ENCODE results near the gene NKX6-2. TPM values are rescaled to one million over a fixed set of nuclear protein-coding genes. Genes with fewer than 3 reads are reported as not detected.

Gene NKX6-2
- total and polyA plus RNA-seq, 4 donors = 0.07 to 7.1 TPM; not detected in 2

DNA sequence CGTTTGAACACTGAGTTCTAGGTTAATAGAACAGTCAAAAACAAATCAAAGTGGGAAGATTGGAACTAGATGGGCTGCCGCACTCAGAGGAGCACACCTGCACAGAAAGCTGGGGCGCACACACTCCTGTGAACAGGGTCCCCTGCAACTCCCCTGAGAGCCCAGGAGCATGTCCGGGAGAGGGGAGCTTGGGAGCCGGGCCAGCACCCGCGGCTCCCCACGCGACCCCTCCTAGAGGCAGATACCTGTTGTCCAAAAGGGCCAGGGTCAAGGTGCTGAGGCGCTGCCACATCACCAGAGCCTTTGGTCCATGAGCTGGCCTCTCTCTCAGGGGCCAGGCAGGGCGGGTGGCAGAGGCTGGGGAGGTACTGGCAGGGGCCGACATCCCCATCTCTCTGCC lies 5.6 kb downstream of the NKX6-2 start:
- Histone ChIP-seq H3K36me3 (ENCODE audit: control insufficient read depth in 4 of 4, insufficient read depth in 3 of 4, low read depth in 1 of 4, low read length in 3 of 4) (peaks cover 6 to 24% (median 14%) of the 10 kb centered on the region in 4 donors), H3K27me3 (ENCODE audit: control insufficient read depth in 4 of 4, insufficient read depth in 4 of 4, low read length in 3 of 4) (peaks cover 0 to 16% (median 1%) of the 10 kb centered on the region in 4 donors), H3K27ac (ENCODE audit: low read depth in 1 of 2, low read length in 2 of 2) (no peak overlapping the region), H3K4me3 (ENCODE audit: low read depth in 1 of 3, low read length in 3 of 3) (no peak overlapping the region), H3K4me1 (ENCODE audit: control insufficient read depth in 4 of 4, insufficient read depth in 4 of 4, low read length in 3 of 4) (peaks cover 0 to 1% (median 0%) of the 10 kb centered on the region in 4 donors), H3K9ac (ENCODE audit: low read depth in 1 of 2, low read length in 2 of 2) (no peak overlapping the region), H3K9me3 (ENCODE audit: control insufficient read depth in 4 of 4, low read length in 3 of 4) (peaks cover 0 to 7% (median 3%) of the 10 kb centered on the region in 4 donors)
- DNase-seq (ENCODE audit: low spot score) = no peak
- TF ChIP-seq YY1 (IDR thresholded peaks at IDR 0.05) = no peak
- TF ChIP-seq GABPA (IDR thresholded peaks at IDR 0.05 in 1 of 2, conservative IDR thresholded peaks at IDR 0.05 in 1 of 2) = no peak
- TF ChIP-seq ATF3 (IDR thresholded peaks at IDR 0.05) = no peak
- TF ChIP-seq CTCF (IDR thresholded peaks at IDR 0.05; ENCODE audit: low read depth, low read length, missing input control) = no peak
- no peak for TF ChIP-seq HNF4G (IDR thresholded peaks at IDR 0.05)
- TF ChIP-seq JUND (IDR thresholded peaks at IDR 0.05) = no peak
- TF ChIP-seq, protein P1, sequence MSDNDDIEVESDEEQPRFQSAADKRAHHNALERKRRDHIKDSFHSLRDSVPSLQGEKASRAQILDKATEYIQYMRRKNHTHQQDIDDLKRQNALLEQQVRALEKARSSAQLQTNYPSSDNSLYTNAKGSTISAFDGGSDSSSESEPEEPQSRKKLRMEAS (IDR thresholded peaks at IDR 0.05) = no peak
- TF ChIP-seq RXRA (IDR thresholded peaks at IDR 0.05) = no peak
- no peak for TF ChIP-seq REST (IDR thresholded peaks at IDR 0.05)
- TF ChIP-seq FOXA2 (IDR thresholded peaks at IDR 0.05) = no peak
- no peak for TF ChIP-seq SP1 (IDR thresholded peaks at IDR 0.05)
- TF ChIP-seq, protein P2, sequence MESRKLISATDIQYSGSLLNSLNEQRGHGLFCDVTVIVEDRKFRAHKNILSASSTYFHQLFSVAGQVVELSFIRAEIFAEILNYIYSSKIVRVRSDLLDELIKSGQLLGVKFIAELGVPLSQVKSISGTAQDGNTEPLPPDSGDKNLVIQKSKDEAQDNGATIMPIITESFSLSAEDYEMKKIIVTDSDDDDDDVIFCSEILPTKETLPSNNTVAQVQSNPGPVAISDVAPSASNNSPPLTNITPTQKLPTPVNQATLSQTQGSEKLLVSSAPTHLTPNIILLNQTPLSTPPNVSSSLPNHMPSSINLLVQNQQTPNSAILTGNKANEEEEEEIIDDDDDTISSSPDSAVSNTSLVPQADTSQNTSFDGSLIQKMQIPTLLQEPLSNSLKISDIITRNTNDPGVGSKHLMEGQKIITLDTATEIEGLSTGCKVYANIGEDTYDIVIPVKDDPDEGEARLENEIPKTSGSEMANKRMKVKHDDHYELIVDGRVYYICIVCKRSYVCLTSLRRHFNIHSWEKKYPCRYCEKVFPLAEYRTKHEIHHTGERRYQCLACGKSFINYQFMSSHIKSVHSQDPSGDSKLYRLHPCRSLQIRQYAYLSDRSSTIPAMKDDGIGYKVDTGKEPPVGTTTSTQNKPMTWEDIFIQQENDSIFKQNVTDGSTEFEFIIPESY (IDR thresholded peaks at IDR 0.05) = no peak
- no peak for TF ChIP-seq TAF1 (conservative IDR thresholded peaks at IDR 0.05)
- TF ChIP-seq HNF4A (conservative IDR thresholded peaks at IDR 0.05) = no peak
- TF ChIP-seq RAD21 (IDR thresholded peaks at IDR 0.05) = no peak
- no peak for TF ChIP-seq EGR1 (IDR thresholded peaks at IDR 0.05; ENCODE audit: low read depth in 2 of 2)
- no peak for TF ChIP-seq NR2F2 (IDR thresholded peaks at IDR 0.05)
- no peak for TF ChIP-seq FOXA1 (IDR thresholded peaks at IDR 0.05)
- 93% methylated on average over 12 of the region's 12 CpGs for WGBS
